Measurements from ENCODE around the gene TEX50.
"Not testable (repeated sequence)": the region's sequence is repeated elsewhere in the genome, so short reads cannot be mapped to it uniquely, and the experiment has no call there.

The TEX50 gene
- total RNA-seq: 0 reads per million in 4 donors

GRCh38 chr1:173635116-173635515 lies at the start of gene TEX50:
TSS of gene TEX50 (plus strand) at chr1:173635338. CDS start at chr1:173635522, 184 bp downstream.
- no peak for DNase-seq

- DNase-seq: no peak
Measured at GRCh38 chr1:173590557-173590956, 44.6 kb upstream of the TEX50 start.

DNA sequence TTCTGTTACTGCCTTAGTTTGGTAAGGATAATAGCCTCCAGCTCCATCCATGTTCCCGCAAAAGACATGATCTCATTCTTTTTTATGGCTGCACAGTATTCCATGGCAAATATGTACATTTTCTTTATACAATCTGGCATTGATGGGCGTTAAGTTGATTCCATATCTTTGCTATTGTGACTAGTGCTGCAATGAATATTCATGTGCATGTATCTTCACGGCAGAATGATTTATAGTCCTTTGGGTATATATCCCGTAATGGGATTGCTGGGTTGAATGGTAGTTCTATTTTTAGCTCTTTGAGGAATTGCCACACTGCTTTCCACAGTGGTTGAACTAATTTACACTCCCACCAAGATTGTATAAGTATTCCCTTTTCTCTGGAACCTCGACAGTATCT lies 44.0 kb upstream of the TEX50 start:
- DNase-seq: not testable (repeated sequence)

DNA sequence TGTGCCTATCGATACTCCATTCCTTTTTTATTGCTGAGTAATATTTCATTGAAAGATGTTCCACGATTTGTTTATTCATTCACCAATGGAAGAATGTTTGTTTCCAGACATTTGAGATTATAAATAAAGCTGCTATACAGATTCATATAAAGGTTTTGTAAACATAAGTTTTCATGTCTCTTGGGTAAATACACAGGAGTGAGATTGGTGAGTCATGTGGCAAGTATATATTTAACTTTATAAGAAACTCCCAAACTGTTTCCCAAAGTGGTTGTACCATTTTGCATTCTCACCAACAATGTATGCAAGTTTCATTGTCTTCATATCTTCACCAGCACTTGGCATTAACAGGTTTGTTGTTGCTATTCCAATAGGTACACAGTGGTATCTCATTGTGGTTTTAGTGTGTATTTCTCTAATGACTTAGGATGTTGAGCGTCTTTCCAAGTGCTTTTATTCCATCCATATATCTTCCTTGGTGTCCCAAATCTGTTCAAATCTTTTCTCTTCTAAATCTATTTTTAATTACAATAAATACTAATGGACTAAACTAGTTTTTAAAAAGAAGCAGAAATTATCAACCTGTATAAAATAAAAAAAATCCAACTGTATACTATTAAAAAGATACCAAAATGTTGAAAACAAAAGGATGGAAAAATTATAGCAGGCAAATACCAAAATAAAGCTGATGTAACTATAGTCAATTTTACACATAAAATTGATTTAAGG lies 38.9 kb upstream of the TEX50 start:
- DNase-seq: no peak

DNA sequence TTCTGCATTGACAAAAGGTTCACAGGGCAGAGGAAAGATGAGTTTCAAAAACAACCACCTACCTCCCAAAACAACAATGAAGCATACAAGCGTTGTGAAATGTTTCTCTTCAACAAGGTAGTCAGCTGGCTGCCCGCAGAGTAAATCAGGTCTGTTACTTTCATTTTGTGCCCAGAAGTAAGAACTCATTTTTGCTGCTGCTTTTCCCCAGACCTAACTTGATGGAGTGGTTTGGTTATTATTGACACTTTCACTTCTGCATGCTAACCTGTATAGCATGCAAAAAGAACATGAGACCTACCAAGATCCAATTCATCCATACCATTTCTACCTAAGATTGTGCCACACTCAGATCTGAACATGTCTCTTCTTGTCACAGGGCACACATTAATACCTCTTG lies 33.5 kb upstream of the TEX50 start:
- DNase-seq: no peak

DNA sequence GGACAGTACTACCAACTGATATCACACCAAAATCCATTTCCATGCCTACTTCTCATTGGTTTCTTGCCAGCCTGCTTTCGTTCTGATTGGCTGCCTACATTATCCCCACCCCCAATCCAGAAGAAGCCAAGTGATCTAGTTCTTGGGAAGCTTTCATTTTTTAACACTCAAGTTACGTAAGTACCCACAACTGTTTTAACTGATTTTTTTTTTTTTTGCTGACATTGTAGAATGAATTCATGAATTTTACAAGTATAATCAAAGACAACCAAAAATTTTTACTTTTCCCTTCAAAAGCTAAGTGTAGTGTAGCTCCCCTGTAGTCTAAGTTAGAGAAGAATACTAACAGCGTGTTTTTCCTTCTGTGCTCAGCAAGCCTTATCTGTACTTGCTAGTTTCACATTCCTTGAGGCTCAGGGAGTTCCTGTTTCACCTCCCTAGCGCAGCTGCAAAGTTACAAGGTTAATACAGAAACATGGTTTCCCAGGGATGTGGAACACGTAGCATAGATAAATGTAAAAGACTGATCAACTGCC lies 32.0 kb upstream of the TEX50 start, which contains the start of gene SLC9C2:
Gene SLC9C2 (minus strand): TSS at position 17 of the 536 bp plus-strand sequence. CDS start 1,296 bp downstream, outside the sequence.
- DNase-seq: no peak

DNA sequence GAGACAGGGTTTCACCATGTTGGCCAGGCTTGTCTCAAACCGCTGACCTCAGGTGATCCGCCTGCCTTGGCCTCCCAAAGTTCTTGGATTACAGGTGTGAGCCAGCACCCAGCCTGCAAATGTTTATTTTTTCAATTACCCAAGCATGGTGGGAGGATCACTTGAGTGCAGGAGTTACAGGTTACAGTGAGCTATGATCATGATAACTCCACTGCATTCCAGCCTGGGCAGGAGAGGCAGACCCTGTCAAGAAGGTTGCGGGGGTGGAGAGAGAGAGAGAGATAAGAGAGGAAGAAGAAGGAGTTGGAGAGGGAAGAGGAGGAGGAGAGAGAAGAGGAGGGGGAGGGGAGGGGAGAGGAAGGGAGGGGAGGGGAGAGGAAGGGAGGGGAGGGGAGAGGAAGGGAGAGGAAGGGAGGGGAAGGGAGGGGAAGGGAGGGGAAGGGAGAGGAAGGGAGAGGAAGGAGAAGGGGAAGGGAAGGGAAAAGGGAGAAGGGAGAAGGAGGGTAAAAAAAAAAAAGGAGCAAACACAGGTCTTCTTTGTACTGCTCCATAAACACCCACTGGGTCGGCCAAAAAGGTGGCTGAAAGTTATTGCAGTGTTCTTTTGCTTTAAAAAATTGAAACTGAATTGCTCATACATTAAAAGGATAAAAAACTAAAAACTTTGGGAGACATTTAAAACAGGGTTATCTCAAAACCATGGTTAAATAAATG lies 26.5 kb upstream of the TEX50 start:
- DNase-seq: no peak

DNA sequence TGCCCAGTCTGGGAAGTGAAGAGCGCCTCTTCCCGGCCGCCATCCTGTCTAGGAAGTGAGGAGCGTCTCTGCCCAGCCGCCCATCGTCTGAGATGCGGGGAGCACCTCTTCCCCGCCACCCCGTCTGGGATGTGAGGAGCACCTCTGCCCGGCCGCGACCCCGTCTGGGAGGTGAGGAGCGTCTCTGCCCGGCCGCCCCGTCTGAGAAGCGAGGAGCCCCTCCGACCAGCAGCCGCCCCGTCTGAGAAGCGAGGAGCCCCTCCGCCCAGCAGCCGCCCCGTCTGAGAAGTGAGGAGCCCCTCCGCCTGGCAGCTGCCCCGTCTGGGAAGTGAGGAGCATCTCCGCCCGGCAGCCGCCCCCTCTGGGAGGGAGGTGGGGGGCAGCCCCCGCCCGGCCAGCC lies 22.1 kb upstream of the TEX50 start:
- DNase-seq: not testable (repeated sequence)

GRCh38 chr1:173616859-173617258 lies 18.3 kb upstream of the TEX50 start:
- no peak for DNase-seq

DNA sequence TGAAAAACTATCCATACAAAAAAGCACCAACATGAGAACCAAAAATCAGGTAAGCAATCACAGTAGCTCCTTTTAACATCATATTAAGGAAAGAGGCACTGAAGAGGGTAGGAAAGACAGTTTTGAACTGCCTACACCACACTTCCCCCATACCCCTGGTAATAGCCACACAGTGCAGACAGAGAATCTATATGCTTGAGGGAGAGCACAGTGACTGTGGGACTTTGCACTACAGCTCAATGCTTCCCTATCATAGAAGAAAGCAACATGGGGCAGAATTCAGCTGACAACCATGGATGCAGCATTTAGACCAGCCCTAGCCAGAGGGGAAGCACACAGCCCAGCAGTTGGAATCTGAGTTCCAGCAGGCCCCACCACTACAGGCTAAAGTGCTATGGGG lies 7.9 kb upstream of the TEX50 start:
- no peak for DNase-seq

GRCh38 chr1:173628888-173629287 lies 6.2 kb upstream of the TEX50 start:
- no peak for DNase-seq

- DNase-seq: not testable (repeated sequence)
Measured at GRCh38 chr1:173637236-173638042, 2.3 kb downstream of the TEX50 start.

DNA sequence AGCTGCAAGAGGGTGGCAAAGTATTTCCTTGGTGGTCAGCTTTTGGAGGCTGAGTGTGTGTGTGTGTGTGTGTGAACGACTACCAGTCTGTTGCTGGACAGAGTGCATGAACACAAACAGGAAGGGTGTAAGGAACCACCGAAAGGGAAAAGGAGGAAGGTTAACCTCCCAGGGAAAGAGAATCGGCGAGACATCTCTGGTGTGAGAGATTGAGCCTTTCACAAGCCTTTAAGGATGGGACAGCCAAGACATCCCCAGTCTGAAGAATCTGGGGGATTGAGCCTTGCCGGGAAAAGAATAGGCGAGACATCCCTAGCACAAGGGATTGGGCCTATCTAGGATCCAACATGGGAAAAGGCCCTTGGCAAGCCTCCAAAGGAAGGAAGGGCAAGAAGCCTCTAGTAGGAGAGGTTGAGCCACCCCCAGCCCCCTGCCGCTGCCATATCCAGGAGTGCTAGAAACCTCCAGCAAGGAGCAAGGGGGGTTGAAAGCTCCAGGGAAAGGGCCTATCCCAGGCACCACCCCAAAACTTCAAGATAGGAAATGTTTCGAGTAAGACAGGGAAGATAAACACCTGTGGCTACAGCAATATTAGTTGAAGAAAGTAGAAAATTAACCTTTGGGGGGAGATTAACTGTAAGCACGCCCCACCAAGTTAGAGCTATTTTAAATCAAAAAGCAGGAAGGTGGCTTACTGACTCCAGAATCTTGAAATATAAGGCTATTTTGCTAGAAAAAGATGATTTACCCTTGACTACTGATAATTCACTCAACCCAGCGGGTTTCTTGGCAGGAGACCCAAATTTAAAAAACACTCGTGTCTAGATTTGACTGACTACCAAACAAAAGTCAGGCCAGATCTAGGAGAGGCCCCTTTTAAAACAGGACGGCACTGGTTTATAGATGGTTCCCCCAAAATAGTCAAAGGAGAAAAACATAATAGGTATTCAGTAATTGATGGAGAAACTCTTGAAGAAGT lies 3.2 kb downstream of the TEX50 start:
- DNase-seq: no peak

DNA sequence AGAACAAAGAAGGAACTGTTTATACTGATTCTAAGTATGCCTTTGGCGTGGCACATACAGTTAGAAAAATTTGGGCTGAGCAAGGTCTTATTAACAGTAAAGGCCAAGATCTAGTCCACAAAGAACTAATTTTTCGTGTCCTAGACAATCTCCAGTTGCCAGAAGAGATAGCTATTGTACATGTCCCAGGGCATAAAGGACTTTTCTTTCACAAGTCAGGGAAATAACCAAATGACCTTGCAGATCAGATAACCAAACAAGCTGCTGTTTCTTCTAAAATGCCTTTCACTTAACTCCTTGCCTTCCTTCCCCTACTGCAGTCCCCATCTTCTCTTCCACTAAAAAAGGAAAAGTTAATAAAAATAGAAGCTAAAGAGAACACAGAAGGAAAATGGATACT lies 4.0 kb downstream of the TEX50 start:
- DNase-seq: no peak

- not testable (repeated sequence) for DNase-seq
Measured at GRCh38 chr1:173642450-173643139, 7.5 kb downstream of the TEX50 start.

GRCh38 chr1:173646656-173647055 lies 11.5 kb downstream of the TEX50 start:
- no peak for DNase-seq

DNA sequence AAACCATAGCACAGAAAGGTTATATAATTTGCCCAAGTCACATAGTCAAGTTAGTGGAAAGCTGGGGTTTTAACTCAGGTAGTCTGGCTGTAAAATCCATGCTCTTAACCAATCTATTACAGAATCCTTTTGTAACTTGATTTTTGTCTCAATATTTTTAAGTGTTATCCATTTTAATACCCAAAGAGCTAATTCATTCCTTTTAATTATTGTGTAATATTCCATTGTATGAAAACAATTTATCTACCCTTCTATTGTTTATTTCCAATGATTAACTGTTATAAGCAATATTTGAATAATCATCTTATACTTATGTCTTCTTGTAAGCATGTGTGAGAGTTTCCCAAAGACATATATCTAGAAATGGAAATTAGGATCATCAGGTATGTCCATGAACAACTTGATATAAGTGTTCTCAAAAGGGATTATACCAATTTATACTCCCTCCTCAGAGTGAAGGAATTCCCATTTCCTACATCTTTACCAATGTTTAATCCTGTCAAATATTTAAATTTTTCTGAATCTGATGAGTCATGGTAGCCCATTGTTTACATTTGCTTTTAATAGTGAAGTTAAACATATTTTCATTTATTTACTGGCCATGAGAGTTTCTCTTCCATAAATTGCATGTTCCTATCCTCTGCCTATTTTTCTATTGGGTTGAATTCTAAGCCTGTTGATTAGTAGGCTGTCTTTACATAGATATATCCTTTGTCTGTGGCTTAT lies 13.9 kb downstream of the TEX50 start:
- no peak for DNase-seq

GRCh38 chr1:173660306-173660705 lies 25.2 kb downstream of the TEX50 start:
- no peak for DNase-seq

DNA sequence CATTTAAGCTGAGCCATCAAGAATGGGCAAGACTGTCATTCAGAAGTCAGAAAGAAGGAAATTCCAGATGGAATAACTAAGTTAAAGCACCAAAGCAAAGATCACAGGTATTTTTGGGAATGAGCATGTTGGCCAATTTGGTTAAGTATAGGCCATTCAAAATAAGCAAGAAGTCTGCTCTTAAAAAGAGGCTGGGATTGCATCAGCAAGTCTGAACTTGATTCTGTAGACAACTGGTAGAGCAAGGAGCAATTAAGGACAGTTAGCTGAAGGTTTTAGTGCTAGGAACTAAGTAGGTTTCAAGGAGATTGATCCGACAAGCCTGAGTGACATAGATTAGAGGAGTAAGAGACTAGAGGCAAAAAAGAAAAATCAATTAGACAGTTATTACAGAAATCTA lies 26.1 kb downstream of the TEX50 start:
- DNase-seq: no peak

- DNase-seq: no peak
Measured at GRCh38 chr1:173661763-173662162, 26.6 kb downstream of the TEX50 start.

All from T-helper 1 cell (primary cell).